HG03060 (cell line): ENCODE data around the gene C22orf31.
"Not testable (repeated sequence)": the region's sequence is repeated elsewhere in the genome, so short reads cannot be mapped to it uniquely, and the experiment has no call there.

Experiments
- ATAC-seq: cut with Tn5 transposase; IDR thresholded peaks from one replicate; pipeline ENCODE4 v1.9.1; 2021; ENCODE audit warnings: low read depth, moderate number of reproducible peaks; ENCODE audit not compliant: unreplicated experiment

Gene C22orf31

DNA sequence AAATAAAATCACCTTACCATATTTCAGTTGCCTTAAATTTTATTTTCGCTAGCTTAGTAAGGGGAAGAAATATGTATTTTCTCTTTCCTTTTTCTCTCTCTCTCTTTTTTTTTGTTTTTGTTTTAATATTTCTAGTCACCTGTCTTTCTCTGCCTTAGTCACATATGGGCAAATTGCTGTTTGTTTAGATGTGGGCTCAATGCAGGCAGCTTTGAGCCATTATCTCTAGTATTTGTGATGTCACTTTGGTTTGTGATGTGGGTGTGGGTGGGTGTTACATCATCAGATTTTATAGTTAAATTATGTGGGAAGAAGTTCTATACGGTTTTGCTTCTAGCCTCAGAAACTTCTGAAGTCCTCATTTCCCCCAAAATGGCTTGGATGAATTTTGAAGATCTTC, at the start of gene C22orf31:
C22orf31 (minus strand) TSS at position 59 of the 400 bp plus-strand sequence; CDS start at position 20, 39 bp downstream.
- ATAC-seq: no peak

DNA sequence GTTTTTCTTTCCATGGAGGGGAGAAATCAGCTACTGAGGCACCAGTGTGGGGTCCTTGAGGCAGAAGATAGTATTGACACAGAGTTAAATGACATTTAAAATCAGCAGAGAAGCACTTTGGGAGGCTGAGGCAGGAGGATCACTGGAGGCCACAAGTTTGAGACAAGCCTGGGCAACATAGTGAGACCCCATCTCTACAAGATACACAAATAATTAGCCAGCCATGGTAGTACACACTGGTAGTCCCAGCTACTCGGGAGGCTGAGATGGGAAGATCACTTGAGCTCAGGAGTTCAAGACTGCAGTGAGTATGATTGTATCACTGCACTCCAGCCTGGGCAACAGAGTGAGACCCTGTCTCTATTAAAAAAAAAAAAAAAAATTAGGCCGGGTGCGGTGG, 49.3 kb upstream of the C22orf31 start:
- no peak for ATAC-seq

DNA sequence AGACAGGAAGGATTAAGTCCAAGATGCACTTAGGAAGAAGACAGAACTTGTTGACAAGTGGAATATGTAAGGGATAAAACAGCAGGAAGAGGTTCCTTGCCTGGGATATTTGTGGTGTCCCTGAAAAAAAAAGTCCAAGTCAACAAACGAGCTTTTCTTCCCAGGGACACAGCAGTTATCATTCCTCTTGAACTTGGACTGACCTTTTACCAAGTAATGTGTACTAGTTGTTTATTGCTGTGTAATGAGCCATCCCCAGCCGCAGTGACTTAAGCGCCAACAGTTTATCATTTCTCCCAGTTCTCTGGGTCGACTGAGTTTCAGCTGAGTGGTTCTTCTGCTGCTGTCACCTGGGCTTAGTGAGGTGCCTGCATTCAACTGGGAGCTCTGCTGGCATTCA, 48.2 kb upstream of the C22orf31 start:
- no peak for ATAC-seq

DNA sequence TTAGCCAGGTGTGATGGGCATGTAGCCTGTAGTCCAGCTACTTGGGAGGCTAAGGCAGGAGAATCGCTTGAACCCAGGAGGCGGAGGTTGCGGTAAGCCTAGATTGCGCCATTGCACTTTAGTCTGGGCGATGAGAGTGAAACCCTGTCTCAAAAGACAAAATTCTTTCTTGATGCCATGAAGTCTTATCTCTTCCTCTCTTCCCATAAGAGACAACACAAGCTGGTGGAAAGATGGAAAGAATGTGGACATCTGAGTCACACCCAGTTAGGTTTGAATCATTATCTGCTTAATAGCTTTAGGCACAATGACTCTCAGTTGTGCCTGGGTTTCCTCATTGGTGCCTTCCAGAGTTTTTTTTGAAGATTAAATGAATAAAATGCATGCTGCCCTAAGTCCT, 46.5 kb upstream of the C22orf31 start:
- ATAC-seq: no peak

DNA sequence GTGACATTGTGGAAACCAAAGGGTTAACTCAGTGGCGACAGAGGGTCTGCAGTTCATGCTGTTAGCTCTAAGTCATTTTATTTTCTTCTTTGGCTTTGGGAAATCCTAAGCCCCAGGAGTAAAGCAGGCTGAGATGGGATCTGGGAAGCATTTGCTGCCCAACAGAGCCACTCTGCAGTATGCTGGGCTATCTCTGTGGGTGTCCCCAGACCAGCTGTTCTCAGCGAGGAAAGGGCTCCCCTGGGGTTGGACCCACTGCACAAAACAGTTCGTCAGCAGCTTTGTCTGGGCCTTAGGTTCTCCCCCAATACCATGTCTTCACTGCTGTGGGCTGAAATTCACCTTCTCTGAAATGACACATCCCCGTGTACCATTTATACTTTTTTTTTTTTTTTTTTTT, 45.2 kb upstream of the C22orf31 start:
- no peak for ATAC-seq

DNA sequence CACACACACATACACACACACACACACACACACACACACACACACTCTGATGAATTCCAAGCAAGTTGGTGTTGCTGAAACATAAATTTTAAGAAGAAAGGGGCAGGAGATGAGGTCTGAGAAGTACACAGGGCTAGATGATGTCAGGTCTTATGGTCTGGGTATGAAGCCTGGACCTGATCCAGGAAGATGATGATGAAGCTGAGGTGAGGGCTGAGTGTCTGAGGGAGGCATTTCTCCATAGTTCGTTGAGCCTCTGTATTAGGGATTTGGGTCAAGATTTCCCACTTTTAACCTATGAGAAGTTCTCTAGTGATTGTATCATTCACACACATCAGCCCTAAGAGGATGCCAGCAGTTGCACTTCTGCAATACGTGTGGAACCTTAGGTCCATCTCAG, 43.8 kb upstream of the C22orf31 start:
- no peak for ATAC-seq

DNA sequence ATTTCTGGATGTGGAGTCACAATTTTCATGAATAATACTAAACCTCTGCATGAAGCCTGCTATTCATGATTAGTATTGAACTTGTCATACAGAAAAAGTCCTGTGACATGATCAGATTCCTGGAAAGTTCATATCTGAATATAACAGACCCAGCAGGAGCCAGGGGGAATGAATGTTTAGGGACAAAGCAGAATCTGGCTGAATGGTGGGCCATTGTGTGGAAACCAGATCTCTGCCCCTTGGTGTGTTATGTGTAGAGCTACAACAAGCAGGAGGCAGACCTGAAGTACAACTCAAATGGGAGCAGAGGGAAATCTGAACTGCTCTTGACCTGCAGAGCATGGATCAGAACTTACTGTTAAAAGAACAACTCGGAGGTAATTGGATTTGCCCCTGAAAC, 41.5 kb upstream of the C22orf31 start:
- ATAC-seq: no peak

DNA sequence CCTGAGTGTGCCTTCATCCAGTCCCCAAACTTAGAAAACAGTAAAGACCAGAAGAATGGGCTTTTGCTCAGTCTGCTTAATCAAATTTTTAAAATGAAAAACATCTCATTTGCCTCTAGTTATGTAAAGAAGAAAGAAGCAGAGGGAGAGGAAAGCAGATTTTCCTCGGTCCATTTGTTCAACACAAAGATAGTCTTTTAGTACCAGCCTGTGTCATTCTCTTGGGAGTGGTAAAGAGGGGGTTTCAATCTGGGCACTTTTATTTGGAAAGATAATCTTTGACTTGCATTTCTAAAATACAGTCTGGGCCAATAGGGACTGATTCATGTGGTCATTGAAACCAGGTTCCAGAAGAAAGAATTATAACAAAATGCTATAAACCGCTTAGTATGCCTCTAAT, 40.7 kb upstream of the C22orf31 start:
- no peak for ATAC-seq

DNA sequence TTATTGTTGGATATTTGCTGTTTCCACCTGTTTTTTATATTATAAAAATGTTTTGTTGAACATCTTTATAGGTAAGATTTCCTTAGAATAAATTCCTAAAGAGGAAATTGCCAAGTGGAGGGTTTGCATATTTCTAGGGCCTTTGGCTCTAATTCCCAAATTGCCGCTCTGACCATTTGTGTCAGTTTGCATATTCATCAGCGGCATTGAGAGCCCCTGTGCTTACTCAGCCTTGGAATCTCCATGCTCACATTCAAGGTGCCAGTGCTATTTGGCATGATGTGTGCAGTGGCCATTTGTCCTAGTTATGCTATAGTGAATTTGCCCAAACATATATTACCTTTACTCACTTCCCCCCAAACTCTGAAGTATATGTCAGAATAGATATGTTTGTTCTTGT, 36.7 kb upstream of the C22orf31 start:
- no peak for ATAC-seq

DNA sequence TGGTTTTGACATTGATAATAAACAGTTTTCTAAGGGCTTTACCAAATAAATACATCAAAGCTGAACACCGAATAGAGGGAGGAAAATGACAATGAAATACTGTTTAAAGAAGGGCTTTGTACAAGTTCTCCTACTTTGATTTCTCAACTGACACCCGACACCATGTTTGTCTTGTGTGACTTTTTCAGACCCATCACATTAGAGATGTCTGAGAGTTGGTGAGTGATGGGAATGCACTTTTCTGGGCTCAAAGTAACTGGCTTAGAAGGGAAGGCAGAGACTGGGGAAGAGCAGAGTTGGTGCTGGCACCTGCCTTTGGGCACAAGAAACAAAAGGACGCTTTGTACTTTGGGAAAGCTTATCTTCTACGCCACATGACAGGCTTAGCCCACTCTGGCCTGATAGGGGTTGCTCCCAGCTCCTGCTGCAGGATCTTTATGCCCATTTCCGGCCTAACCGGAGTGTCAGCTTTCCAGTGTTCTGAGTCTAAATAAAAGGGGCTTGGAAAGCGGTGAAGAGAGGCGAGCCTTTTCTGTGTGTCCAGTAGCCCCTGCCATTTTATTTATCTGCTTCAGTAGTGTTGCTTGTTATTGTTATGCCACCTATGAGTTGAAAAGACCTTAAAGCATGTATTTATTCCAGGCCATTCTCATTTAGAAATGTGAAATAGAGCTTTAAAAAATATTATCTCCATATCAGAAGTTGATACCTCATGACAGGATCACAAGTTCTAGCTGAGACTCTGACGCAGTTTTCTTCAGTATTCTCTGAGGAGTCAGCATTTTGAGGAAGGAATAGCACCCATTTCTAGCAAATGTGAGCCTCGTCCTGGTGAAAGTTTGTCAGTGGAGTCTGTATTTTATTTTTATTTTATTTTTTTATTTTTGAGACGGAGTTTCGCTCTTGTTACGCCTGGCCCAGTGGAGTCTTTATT, 35.4 kb upstream of the C22orf31 start:
- ATAC-seq: no peak

DNA sequence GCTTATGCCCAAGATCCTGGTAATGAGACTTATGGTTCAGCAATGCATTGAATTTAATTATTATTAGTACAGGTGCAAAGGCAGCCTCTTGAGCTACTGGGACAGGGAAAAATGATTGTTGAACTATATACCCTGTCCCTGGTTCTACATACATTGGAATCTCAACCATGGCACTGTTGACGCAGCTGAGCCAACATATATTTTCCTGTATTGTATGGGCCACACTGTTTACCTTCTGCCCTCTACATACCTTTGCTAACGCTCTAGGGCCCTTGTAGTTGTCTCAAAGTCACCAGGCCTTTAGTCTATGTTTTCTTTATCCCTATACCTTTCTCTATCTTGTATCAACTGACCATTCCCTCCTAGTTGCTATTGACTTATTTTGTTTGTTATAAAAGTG, 33.8 kb upstream of the C22orf31 start:
- ATAC-seq: no peak

DNA sequence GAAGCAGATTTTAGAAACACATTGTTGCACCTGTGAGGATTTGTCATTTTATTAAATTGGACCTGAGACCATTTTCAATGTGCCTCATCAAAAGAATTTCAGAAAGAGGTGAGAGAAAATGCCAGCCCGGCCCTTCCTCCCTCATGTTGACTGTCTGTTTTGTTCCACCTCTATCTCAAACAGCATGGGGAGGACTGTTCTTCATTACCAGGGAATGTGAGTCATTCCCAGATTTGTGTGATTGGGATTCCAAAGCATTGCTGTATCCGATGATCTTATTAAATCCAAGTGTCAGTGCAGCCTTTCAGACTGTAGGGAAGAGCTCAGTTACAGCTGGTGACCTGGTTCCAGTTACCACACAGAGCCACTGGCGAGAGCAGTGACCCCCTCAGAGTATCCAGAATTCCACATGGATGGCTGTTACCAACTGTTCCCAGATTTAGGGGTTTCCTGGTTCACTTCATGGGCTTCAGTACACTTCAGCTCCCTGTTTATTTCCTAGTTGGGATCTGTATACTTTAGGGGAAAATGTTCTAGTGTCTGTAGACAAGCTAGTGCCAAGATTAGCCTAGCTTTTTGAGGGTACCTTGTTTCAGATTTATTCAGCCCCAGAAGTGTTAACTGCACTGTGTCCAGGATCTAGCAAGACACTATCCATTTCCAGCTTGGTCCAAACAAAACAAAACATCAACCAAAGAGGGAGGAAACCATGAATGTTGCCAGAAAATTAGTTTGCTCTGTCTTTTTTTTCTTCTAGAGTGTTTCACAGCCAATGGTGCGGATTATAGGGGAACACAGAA, 32.1 kb upstream of the C22orf31 start:
- ATAC-seq: no peak

DNA sequence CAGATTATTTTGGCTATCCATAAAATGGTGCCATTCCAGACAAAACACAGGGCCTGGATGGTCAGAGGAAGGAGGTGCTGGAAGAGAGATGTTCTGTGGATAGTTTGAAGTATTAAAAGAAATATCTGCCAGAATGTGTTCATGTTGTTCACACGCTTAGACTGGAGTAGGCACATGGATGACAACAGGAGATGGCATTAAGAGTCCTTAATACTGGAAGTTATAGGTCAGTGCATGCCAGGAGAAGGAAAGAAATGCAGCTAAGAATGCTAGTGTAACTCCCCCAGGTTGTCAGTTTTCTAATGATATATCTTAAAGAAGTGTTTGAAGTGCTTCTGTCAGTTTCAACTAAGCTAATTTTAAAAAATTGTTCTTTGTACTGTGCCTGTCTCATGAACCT, 31.4 kb upstream of the C22orf31 start:
- no peak for ATAC-seq

DNA sequence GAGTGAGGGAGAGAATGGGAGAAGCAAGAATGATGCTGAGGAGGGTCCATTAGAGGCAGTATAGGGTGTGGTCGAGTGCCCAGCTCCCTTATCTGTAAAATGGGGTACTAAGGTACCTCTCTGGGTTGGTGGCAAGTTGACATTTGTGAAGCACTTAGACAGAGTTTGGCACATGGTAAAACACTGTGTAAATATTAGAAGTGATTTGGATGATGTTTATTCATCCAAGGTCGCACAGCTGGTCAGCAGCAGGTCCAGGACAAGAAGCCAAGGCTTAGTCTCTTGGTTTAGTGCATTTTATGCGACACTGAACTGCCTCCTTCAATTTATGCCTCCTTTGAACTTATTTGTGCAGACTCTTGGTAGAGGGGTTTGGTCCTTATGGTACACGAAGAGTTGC, 30.6 kb upstream of the C22orf31 start:
- ATAC-seq: no peak

DNA sequence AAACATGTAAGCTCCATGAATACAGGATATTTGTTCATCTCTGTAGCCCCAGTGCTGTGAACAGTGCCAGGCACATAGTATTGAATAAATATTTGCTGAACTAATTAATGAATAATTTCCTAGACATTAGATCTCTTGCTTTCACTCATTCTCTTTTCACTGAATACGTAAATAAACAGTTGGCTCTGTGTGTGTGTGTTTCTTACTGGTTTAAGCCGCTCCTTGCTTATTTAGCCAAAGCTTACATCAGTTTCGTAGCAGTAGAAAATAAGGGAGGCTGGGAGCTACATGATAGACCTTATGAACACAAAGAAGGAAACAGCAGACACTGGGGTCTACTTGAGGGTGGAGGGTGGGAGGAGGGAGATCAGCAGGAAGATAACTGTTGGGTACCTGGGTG, 28.4 kb upstream of the C22orf31 start:
- ATAC-seq: no peak

DNA sequence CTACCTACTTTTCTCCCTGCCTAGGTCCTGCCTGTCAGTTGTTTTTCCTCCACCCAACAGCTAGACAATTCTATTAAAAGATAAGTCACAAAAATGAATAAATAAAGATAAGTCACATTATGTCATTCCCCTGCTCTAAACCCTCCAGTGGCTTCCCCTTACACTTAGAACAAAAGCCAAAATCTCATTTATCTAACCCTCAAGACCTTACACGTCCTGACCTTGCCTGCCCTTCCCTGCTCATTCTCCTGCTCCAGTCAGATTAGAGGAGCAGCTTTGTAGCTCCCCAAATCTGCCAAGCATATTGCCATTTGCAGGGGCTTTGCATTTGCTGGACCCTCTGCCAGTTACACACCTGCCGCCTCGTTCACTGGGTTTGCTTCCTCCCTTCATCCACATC, 27.9 kb upstream of the C22orf31 start:
- ATAC-seq: no peak

DNA sequence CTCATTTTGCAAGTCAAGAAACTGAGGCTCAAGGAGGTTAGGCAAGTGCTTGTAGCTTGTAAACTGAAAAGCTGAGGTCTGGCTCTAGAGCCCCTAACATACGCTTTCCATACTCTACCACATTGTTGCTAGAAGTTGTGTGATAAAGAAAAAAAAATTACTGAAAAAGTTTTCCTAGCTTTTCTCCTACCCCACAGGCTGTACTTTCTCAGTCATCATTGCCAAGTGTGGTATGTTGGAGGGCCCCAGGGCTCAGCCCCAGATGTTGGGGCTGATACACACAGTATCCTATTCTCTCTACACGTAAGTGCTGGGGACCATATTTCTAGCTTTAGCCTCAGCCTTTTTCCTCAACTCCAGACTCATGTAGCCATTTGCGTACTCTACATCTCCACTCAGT, 27.2 kb upstream of the C22orf31 start:
- ATAC-seq: no peak

DNA sequence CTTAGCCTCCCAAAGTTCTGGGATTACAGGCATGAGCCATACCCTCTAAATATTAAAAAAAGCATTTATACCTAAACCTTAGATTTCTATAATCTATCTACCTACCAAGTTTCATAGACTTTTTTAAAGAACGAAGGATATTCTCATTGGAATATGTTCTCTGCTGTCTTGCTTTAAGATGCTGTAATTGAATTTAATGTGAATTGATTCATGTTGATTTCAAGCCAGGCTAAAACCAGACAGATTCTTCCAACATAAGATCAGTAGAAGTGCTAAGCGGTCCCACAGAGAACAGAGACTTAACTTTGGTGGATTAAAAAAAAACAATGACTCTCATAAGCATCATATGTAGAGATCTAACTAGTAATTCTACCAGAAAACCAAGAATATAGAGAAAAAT, 25.4 kb upstream of the C22orf31 start:
- no peak for ATAC-seq

DNA sequence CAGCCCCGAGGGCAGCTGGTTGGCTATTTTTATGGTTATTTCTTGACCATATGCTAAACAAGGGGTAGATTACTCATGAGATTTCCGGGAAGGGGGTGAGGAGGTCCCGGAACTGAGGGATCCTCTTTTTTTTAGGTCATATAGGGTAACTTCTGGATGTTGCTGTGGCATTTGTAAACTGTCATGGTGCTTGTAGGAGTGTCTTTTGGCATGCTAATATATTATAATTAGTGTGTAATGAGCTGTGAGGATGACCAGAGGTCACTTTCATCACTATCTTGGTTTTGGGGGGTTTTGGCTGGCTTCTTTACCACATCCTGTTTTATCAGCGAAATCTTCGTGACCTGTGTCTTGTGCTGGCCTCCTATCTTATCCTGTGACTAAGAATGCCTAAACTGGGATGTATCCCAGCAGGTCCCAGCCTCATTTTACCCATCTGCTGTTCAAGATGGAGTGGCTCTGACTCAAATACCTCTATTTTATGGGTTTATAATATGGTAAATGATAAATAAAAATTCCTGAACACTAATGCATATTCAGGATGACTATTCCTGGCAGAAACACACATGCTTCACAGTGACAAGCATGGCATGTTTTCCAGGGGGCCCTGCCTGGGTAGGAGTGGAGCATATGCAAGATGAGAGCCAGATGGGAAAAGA, 22.4 kb upstream of the C22orf31 start:
- no peak for ATAC-seq

DNA sequence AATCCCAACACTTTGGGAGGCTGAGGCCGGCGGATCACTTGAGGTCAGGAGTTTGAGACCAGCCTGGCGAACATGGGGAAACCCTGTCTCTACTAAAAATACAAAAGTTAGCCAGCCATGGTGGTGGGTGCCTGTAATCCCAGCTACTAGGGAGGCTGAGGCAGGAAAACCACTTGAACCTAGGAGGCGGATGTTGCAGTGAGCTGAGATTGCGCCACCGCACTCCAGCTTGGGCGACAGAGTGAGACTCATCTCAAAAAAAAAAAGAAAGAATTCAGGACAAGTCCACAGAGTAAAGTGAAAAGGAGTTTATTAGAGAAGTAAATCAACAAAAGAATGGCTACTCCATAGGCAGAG, 21.9 kb upstream of the C22orf31 start:
- ATAC-seq: not testable (repeated sequence)

DNA sequence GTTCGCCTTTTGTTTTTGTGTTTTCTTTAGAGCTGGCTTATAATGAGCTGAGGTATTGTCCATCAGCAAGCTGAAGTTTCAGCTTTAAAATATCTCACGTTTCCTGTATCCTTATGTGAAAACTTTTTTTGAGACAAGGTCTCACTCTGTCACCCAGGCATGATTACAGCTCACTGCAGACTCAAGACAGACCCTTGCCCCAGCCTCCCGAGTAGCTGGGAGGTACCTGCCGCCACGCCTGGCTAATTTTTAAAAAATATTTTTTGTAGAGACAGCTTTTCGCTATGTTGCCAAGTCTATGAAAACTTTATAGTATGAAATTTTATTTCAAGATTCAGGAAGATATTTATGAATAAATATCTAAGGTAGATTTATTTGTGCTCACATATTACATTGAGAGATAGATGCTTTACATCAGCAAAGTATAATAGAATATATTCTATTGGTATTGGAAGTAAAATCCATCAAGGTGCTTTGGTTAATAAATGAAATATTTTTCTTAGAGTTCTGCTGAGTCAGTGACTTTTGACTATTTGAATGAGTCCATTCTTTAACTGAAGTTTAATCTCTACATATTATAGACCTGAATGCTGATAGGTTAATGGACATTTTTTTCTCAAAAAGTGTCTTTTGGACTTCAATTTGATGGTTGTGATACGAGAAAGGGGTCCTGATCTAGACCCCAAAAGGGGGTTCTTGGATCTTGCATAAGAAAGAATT, 21.4 kb upstream of the C22orf31 start:
- ATAC-seq: no peak
